IPS-15b (cell line): Measurements from ENCODE around the gene STX7.

Source experiments
- H3K27me3 ChIP-seq: one replicate; pipeline ENCODE4 v1.6.1; 2013; ENCODE audit warnings: low read length; ENCODE audit not compliant: control insufficient read depth, insufficient read depth
- H3K36me3 ChIP-seq: one replicate; pipeline ENCODE4 v1.6.1; 2013; ENCODE audit warnings: low read length; ENCODE audit not compliant: control insufficient read depth, insufficient read depth
- H3K4me1 ChIP-seq: one replicate; pipeline ENCODE4 v1.6.1; 2013; ENCODE audit warnings: mild to moderate bottlenecking, low read length; ENCODE audit not compliant: control insufficient read depth, insufficient read depth
- H3K4me3 ChIP-seq: one replicate; pipeline ENCODE4 v1.5.1; 2013; ENCODE audit warnings: low read depth, low read length
- H3K9ac ChIP-seq: one replicate; pipeline ENCODE4 v1.6.1; 2013; ENCODE audit warnings: low read depth, mild to moderate bottlenecking, low read length
- H3K9me3 ChIP-seq: one replicate; pipeline ENCODE4 v1.6.1; 2013; ENCODE audit warnings: mild to moderate bottlenecking, low read length; ENCODE audit not compliant: control insufficient read depth, insufficient read depth

The STX7 gene

GRCh38 chr6:132484680-132485018 is 28.3 kb downstream of the STX7 start:
- Histone ChIP-seq H3K4me1 (no peaks in the 10 kb centered on the region), H3K4me3 (no peak overlapping the region), H3K27me3 (no peaks in the 10 kb centered on the region), H3K9me3 (no peaks in the 10 kb centered on the region), H3K36me3 (no peaks in the 10 kb centered on the region), H3K9ac (no peak overlapping the region)

GRCh38 chr6:132483779-132484679 is 28.9 kb downstream of the STX7 start:
- H3K4me3 ChIP-seq: no peak overlapping the region
- no peak overlapping the region for H3K9ac ChIP-seq
- no peaks in the 10 kb centered on the region for H3K9me3 ChIP-seq
- H3K27me3 ChIP-seq: no peaks in the 10 kb centered on the region
- H3K4me1 ChIP-seq: no peaks in the 10 kb centered on the region
- no peaks in the 10 kb centered on the region for H3K36me3 ChIP-seq

DNA sequence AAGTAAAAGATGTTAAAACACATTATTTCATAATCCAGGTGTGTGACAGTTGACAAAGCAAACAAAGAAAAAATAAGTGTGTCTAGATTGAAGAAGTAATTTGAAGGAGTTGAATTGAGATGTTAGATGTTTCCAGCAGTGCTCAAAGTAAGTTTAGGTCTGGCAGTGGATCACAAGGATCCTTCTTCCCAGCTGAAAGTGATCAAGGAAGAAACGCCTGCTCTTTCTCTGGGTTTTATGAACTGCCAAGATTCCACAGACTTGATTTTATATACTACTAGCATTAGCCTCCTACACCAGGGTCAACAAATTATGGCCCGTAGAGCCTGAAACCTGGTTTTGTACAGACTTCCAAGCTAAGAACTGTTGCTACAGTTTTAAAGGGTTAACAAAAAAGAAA is 30.3 kb downstream of the STX7 start:
- Histone ChIP-seq H3K9me3 (no peaks in the 10 kb centered on the region), H3K4me1 (no peaks in the 10 kb centered on the region), H3K36me3 (no peaks in the 10 kb centered on the region), H3K4me3 (no peak overlapping the region), H3K27me3 (no peaks in the 10 kb centered on the region), H3K9ac (no peak overlapping the region)

DNA sequence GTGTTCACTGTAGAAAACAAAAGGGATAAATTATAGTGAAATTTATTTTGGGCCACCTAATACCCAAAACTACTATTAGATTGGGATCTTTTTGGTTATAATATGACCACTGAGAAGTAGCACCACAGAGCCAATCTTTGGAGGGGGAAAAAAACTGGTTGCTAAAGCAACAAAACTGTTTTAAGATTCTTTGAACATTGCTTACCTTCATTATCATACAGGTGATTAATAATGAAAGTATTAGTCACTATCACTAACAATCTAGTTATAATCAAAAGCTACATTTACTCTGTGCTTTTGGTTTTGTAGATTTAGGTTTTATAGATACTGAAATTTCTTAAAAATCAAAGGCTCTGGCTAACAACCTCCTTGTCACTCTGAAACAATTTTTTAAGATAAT is 31.7 kb downstream of the STX7 start:
- no peak overlapping the region for H3K9ac ChIP-seq
- H3K27me3 ChIP-seq: no peaks in the 10 kb centered on the region

DNA sequence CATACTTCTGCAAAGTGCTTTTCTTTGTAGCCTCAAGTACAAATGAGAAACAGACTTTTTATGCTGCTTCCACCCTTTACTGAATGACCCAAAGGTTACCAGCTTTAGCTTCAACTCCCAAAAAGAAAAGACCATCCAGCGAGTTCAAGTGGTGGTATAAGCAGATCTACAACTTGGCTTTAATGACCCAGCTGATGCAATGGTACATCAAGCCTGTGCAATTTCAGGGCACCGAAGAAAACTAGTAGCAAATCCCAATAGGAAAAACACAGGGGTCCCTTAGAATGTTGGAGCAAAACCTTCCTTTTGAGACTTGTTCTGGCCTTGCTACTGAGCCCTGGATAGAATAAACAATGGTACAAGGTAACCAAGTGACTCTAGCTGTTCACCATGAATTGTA is 33.8 kb downstream of the STX7 start:
- Histone ChIP-seq H3K36me3 (no peaks in the 10 kb centered on the region), H3K9ac (no peak overlapping the region), H3K27me3 (no peaks in the 10 kb centered on the region), H3K4me3 (no peak overlapping the region), H3K9me3 (no peaks in the 10 kb centered on the region), H3K4me1 (no peaks in the 10 kb centered on the region)

More for the DNA sequence above, 31.7 kb downstream of the STX7 start:
- Histone ChIP-seq H3K36me3 (no peaks in the 10 kb centered on the region), H3K4me1 (no peaks in the 10 kb centered on the region), H3K9me3 (no peaks in the 10 kb centered on the region), H3K4me3 (no peak overlapping the region)

DNA sequence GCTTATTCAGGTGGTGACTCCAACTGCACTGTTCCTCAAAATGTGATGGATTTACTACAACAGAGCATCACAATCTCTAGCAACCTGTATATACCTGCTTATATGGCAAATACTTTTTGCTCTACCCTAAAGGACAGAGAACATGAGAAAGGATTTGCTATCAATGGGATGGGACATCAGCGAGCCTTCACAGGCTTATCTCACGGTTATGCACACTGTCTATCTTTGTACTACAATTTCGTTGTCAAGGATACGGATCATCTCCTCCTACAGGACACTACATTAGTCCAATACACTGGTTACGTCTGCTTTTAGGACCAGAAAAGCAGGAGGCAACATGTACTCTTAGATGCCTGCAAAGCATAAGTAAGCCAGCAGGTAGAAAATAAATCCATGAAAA is 34.2 kb downstream of the STX7 start:
- no peaks in the 10 kb centered on the region for H3K9me3 ChIP-seq
- no peak overlapping the region for H3K4me3 ChIP-seq
- no peaks in the 10 kb centered on the region for H3K36me3 ChIP-seq
- H3K9ac ChIP-seq: no peak overlapping the region
- H3K27me3 ChIP-seq: no peaks in the 10 kb centered on the region
- H3K4me1 ChIP-seq: no peaks in the 10 kb centered on the region

DNA sequence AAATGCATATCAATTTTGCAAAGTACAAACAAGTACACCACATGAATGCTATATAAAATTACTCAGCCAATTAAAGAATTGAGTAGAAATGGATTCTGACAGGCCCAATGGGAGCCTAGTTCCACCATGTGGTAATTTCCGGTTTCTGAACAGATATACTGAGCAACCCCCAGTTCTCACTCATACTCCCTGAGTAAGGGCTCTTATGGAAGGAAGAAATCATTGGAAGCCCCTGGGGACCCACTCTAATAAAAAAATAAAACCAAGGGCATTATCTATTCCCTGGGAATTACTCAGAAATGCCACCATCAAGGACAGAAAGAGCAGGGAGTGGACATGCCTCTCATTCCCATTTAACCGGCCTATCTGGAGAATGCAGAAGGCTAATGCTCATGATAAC is 34.6 kb downstream of the STX7 start:
- no peaks in the 10 kb centered on the region for H3K36me3 ChIP-seq
- no peak overlapping the region for H3K9ac ChIP-seq
- no peak overlapping the region for H3K4me3 ChIP-seq
- no peaks in the 10 kb centered on the region for H3K4me1 ChIP-seq
- H3K9me3 ChIP-seq: no peaks in the 10 kb centered on the region
- no peaks in the 10 kb centered on the region for H3K27me3 ChIP-seq

DNA sequence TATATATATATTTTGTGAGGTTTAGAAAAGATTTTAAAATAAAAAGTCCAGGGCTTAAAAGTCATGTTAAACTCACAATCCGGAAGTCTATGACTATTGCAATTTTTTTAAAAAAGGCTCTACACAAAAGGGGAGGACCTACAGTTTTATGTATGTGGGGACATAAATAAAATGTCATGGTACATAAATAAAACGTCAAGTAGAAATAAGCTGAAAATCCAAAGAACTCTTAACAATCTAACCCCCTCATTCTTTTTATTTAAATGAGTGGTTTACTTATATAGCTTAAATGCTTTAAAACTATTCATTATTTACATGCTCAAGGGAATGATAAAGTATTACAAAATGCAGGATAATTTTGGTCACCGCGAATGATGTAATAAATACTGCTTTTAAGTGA is 36.2 kb downstream of the STX7 start:
- Histone ChIP-seq H3K9me3 (no peaks in the 10 kb centered on the region), H3K9ac (no peak overlapping the region), H3K4me3 (no peak overlapping the region), H3K4me1 (no peaks in the 10 kb centered on the region), H3K36me3 (no peaks in the 10 kb centered on the region), H3K27me3 (no peaks in the 10 kb centered on the region)

- Histone ChIP-seq H3K27me3 (no peaks in the 10 kb centered on the region), H3K4me1 (no peaks in the 10 kb centered on the region), H3K9me3 (no peaks in the 10 kb centered on the region), H3K4me3 (no peak overlapping the region), H3K9ac (no peak overlapping the region), H3K36me3 (no peaks in the 10 kb centered on the region)
Observed at GRCh38 chr6:132475925-132476324, 37.0 kb downstream of the STX7 start.

DNA sequence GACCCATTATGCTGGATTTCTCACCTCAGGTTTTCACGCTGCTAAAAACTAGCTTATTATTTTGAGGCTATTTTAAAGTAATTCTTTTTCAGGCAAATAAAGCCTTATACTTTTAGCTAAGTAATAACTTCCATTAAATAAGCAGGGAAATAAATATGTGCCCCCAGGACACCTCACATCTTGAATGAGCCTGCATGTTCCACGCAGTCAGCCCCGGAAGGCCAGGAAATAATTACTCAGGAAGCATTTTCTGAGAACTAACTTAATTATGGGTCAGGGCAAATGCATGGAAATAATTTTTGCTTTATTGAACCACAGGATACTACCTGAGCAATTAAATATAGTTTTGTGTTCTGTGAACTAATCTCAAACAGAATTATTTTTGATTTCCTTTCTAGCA is 41.1 kb downstream of the STX7 start:
- Histone ChIP-seq H3K4me3 (no peak overlapping the region), H3K4me1 (no peaks in the 10 kb centered on the region), H3K9ac (no peak overlapping the region), H3K27me3 (no peaks in the 10 kb centered on the region), H3K36me3 (no peaks in the 10 kb centered on the region), H3K9me3 (no peaks in the 10 kb centered on the region)

DNA sequence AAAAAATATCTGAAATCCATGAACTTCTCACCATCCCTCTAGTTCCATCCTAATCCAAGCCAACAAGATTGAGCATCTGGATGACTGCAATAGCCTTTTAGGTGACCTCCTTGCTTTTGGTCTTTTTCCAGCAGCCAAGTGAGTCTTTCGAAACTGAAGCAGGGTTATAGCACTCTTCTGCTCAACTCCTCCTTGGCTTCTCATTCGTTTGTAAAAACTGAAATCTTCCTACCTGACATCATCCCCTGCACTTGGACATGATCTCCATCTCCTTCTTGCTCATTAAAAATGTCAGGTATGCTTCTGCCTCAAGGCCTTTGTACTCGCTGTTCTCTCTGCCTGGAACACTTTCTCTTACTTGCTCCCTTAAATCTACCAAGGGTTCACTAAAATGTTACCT is 46.0 kb downstream of the STX7 start:
- Histone ChIP-seq H3K27me3 (no peaks in the 10 kb centered on the region), H3K36me3 (peaks cover 2% of the 10 kb centered on the region), H3K4me1 (no peaks in the 10 kb centered on the region), H3K9me3 (no peaks in the 10 kb centered on the region), H3K4me3 (no peak overlapping the region), H3K9ac (no peak overlapping the region)

DNA sequence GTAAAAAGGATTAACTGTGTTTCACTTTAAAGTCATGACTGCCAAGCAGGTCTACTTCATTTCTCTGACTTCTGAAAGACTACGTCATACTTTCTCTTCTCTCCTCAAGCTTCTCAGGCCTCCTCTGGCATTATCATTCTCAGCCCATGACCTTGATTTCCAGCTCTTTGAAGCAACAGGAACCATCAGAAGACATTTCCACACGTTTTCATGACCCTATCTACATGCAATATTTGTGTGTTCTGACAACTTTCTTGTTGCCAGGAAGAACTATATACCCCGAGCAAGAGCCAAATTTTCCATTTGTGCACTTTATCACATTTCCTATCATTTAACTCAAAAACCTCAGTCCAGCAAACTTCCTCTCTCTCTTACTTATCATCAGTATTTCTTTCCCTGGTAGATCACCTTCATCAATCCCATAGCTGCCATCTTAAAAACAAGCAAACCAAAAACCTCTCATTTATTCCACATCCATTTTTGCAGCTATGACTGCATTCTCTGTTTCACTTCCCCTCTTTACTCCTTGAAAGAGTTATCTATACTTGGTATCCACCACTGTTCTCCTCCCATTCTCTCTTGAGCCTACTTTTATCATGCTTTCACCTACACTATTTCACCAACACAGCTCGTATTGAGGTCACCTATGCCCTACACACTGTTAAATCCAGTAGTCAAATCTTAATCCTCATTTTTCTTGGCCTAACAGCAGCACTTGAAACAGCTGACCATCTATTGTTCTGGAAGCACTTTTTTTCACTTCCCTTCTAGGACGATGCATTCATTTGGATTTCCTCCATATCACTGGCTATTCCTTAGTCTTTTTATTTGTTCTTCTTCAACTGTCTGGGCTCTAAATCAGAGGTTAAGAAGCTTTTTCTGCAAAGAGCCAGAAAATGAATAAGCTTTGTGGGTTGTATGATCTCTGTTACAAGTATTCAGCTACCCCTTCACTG is 47.1 kb downstream of the STX7 start:
- no peaks in the 10 kb centered on the region for H3K9me3 ChIP-seq
- no peak overlapping the region for H3K4me3 ChIP-seq
- no peaks in the 10 kb centered on the region for H3K27me3 ChIP-seq
- H3K36me3 ChIP-seq: peaks cover 4% of the 10 kb centered on the region
- no peaks in the 10 kb centered on the region for H3K4me1 ChIP-seq
- H3K9ac ChIP-seq: no peak overlapping the region
